SK-MEL-5 (cell line): ENCODE measurements around the gene CDKL5. TPM values are rescaled to one million over a fixed set of nuclear protein-coding genes. Genes with fewer than 3 reads are reported as not detected.
"Not testable (repeated sequence)": the region's sequence is repeated elsewhere in the genome, so short reads cannot be mapped to it uniquely, and the experiment has no call there.

Source experiments
- DNase-seq: peaks from one replicate; pipeline ENCODE4 v3.0.0-alpha.2; 2016; ENCODE audit warnings: low read depth, low spot score
- in situ Hi-C: cut with HindIII; loops from 2 replicates; pipeline ENCODE4 v1.10.0; 2016; ENCODE audit warnings: low sequenced_read_pairs, high pct_unique_total_duplicates, low pct_unique_long_range_greater_than_20kb
- polyA plus RNA-seq, 2 experiments: library from polyadenylated mRNA; depleted of rRNA; stranded (reverse); fragments of >200 nt; gene quantifications; 2 replicates each; pipeline ENCODE4 v1.2.3, GENCODE V29; 2015
- total RNA-seq: library from RNA; depleted of rRNA; stranded (reverse); fragments of >200 nt; shearing (Covaris generic); gene quantifications from 2 replicates; pipeline ENCODE4 v1.2.3, GENCODE V29; 2014; rRNA removed

CDKL5 gene
- 2.9 TPM in 2 replicates for total RNA-seq
- polyA plus RNA-seq (2015; cell fraction: cytosol; rRNA removed) = 1.7 and 2.6 TPM in 2 replicates
- 2.3 and 3.4 TPM in 2 replicates for polyA plus RNA-seq (2015; cell fraction: nucleus; rRNA removed)

DNA sequence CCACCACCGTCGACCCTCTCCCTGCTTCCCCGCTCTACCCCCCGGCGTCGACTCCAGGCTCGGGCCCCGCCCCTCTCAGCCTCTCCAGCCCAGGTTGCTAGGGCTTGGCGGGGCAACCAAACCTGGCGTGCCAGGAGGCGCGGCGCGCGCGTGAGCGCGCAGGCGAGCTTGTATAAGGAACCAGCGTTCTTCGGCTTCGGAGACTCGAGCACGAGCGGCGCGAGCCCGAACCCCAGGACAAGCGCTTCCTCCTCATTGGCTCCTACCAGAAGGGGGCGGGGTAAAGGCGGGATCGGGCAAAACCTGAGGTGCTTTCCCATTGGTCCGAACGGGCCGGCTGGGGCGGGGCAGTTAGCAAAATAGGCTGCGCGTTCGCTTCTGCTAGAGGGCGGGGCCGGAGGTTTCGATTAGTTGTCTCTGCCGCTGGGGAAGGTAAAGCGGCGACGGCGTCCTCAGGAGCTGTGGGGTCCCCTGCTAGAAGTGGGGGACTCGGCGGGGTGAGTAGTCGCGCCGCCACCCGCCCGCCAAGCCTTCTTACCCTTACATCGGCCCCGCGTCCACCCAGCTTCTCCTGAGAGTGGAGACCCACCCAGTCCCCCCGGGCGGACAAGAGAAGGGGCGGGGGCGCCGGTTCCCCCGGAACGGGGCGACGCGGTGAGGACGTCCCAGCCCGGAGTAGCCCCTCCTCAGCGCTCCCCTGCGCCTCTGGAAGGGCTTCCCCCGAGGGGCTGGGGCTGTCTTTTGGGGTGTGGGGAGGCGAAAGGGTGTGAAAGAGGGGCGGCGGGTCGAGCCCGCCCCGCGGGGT lies at the start of gene CDKL5:
TSS of gene CDKL5 (plus strand) at position 410 of the 805 bp plus-strand sequence. CDS start 81,489 bp downstream, outside the sequence.
- in situ Hi-C loops = no loop called here
- DNase-seq = peak; percentile 95

DNA sequence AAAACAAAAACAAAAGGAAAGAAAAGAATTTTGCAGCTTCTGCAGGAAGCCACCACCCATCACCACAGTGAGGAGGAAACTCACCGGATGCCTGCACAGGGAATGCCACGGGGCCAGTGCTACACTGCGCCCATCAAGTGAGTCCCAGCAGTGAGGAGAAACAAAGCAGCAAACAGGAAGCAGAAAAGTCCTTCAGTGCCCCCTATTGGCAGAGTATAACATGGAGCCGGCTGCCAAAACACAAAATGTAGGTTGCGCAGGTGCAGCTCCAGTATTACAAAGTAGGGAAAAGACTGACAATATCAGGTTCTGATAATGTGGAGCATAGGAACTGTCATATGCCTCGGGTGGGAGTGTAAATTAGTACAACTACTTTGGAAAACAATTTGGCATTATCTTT lies 47.6 kb upstream of the CDKL5 start:
- peak; percentile 63 for DNase-seq
- in situ Hi-C loops = no loop called here

DNA sequence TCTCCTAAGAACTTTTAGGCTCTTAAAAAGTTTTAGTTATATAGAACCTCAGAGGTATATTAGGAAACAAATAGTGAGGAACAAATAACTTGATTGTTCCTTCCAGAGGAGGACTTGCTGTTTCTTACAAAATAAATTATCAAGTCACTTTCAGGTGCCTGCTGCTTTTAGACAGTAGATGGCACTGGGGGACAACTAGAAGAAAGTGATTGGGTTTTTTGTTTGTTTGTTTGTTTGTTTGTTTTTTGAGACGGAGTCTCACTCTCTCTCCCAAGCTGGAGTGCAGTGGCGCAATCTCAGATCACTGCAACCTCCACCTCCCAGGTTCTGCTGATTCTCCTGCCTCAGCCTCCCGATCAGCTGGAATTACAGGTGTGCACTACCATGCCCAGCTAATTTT lies 35.4 kb upstream of the CDKL5 start:
- in situ Hi-C loops = no loop called here
- no peak for DNase-seq

DNA sequence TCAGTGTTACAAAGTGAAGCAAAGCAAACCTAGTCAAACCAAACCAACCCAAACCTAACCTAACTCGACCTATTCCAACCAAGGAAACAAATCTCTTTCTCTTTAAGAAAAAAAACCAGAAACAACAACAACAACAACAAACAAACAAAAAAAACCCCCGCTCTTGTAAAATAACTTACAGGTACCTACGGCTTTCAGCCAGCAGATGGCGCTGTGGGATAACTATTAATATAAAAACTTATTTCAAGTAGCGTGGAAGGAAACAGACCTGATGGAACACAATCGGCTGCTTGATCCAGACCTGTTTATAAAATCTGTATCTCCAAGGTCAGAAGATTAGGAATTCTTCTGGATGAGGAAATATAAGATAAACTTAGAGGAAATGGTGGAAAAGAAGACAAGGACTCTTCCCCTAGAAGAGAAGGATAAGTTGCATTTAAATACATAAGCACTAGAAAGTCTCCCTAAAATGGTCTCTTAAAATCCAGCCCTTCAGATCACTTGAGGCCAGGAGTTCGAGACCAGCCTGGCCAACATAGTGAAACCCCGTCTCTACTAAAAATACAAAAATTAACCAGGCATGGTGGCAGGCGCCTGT lies 34.4 kb upstream of the CDKL5 start:
- in situ Hi-C loops = no loop called here
- peak; percentile 54 for DNase-seq

DNA sequence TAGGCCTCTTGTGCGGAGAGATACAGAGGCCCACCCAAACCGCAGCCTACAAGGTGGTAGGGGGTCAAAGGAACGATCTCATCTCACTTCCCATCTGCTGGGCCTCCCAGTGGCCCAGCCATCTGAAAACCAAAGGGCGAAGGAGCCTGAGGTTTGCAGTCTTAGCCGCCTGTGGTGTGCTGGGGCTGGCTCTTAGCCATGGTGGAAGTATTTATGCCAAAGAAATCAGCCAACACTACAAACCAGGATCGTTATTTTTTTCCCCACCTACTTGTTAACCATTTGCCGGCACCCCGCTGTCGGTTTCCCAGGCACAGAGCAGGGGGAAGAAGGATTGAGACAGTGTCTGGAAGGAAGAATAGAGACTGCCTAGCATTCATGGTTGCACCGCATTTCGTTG lies 30.9 kb upstream of the CDKL5 start:
- in situ Hi-C loops = no loop called here
- DNase-seq = no peak

DNA sequence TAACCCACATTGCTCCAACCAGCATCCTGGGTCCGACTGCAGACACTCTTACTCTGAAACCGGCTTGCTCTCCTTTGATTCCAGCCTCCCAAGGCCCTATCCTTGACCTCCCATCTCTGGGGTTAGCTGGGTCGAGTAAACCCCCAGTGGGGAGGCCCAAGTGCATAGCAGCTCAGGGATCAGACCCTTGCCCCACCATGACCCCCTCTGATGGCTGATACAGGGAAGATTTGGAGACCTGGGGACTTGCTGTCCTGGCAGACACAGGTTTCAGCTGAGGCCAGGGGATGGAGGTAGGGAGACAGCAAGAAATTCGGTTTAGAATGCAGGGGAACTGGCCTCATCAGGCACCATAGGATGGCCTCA lies 23.6 kb upstream of the CDKL5 start:
- no peak for DNase-seq
- in situ Hi-C loops = no loop called here

DNA sequence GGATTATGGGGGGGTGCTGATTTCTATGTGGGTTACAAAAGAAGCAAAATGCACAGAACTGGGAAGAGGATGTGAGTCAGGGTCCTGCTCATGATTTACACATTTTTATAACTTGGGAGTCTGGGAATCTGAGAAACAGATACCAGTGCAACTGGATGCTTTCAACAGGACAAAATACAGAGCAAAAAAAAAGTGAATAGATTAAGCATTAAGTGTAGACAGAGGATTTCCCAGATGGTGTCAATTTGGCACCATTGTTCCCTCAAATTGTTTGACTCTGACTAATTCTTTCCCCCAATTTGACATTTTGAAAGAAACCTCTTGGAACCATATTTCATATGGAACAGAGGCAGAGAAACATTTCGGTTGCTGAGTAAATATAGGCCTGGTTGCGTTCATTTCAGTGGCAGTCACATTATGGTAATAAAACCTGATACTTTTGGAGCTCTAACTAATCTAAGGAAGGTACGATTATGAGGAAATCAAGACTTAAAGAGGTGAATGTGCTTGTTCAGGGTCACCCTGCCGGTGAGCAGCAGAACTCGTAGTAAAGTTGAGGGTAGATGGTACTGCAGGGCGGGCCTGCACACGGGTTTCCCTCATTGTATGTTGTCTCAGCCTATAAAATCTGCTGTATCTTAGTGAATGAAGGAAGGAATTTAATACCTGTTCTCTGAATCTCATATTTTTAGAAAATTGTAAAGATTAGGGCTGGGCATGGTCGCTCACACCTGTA lies 18.7 kb upstream of the CDKL5 start:
- in situ Hi-C loops = no loop called here
- no peak for DNase-seq

DNA sequence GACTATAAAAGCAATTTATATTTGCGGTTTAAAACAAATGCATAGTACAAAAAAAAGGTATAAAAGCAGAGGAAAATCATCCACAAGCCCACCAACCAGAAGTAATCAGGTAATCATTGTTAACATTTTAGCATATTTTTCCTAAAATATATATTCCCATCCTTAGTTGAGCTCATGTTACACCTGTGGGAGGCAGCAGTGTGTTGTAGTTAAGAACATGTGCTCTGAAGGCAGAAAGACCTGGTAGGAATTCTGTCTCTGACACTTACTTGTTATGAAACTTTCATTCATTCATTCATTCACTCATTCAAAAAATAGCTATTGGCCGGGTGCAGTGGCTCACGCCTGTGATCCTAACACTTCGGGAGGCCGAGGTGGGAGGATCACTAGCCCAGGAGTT lies 15.4 kb upstream of the CDKL5 start:
- peak; percentile 34 for DNase-seq
- in situ Hi-C loops = no loop called here

DNA sequence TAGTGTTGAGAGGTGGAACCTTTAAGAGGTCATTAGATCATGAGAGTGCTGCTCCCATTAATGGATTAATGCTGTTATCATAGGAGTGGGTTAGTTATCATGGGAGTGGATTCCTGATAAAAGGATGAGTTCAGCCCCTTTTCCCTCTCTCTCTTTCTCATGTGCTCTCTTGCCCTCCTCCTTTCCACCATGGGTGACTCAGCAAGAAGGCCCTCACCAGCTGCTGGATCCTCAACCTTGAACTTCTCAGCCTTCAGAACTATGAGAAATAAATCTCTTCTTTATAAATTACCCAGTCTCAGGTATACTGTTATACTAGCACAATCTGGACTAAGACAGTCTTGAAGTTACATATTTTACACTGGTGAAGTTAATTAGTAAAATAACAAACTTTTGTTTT lies 10.0 kb upstream of the CDKL5 start:
- in situ Hi-C loops = no loop called here
- no peak for DNase-seq

DNA sequence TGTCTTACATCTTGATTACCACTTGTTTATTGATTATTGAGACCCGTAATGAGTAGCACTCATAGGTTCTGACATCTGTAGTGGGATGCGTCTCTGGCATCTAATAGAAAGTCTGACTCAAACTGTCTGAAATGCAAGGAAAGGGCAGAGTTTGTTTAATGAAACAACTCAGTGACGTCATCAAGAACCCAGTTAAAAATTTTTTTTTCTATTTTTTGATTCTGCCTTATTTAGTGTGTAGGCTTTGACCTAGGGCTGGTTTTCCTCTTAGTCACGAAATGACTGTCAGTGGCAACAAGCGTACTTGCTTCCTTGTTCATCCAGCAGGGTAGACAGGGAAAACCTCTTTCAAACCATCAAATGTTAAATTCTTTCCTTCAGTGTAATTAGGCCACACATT lies 3.1 kb upstream of the CDKL5 start:
- no peak for DNase-seq
- in situ Hi-C loops = no loop called here

DNA sequence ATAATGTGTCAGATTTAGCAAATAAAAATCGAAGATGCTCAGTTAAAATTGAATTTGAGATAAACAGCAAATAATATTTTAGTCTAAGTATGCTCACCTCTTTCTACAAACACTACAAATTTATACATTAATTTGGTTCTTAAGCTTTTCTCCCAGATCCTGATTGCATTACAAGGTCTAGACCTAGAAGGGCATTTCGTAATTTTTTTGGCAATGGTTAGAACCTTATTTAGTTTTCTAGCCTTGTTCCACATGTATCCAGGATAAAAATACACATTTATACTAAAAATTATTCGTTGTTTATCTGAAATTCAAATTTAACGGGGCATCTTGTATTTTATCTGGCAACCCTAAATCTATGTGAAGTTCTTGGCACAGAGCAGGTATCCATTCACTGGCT lies 2.5 kb upstream of the CDKL5 start:
- in situ Hi-C loops = no loop called here
- DNase-seq = no peak

DNA sequence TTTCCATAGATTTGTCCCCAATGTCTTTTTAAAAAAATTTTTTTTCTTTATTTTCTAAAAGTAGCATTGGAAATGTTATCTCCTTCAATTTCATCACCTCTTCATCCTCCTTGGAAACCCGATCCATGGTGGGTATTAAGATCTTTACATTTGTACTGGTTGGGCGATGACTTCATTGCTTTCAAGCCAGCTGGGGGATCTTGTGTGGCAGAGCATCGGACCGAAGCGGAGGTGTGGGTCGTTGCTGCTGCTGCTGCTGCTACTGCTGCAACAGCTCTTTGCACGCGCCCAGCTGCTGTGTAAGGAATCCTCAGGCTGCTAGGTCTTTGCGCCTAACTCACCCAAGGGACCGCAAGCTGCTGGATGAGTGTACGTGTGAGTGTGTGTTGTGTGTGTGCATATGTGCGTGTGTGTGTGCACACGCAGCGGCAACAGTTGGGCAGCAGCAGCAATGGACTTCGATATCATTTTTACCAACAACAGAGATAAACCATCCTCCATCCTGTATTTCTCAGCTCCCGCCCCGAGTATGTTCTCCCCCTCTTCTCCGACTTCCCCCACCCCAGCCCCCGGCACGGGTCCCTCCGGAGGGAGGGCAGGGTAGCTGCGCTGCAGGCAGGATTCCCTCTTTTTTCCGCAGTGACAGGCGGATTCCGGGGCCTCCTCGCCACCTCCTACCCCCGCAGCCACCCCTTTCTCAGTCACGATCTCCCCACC lies 768 bp upstream of the CDKL5 start:
- in situ Hi-C loops = no loop called here
- DNase-seq = peak; percentile 15

DNA sequence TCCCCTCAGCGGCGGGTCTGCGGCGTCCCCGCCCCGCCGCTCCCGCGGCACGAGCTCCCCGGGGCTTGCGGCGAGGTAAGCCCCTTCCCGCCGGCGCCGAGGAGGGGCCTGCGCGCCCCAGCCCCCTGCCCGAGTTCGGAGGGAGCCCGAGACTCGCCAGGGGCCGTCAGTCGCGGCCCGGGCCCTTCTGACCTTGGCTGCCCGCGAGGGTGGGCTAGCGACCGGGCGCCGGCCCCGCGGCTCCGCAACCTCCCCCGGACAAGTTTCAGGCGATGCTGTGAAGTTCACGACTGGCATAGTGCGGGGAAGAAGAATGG lies 554 bp downstream of the CDKL5 start:
- in situ Hi-C loops = no loop called here
- DNase-seq = no peak

DNA sequence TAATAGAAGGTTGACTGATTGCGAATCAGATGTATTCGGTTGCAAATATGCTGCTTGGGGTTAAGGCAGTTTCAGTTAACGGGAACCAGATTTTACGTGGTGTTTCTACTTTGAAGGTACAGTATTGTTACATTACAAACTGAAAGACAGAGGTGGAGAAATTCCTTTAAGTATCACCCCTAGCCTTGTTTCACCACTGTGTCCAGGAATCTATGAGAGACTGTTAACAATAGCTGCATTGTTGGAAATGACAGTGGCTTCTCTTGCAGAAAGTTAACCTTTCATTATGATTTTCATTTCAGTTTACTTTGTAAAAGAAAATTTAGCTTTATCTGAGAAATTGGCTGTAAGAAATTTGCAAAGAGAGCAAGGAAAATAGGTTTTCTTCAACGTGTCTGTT lies 2.6 kb downstream of the CDKL5 start:
- in situ Hi-C loops = no loop called here

DNA sequence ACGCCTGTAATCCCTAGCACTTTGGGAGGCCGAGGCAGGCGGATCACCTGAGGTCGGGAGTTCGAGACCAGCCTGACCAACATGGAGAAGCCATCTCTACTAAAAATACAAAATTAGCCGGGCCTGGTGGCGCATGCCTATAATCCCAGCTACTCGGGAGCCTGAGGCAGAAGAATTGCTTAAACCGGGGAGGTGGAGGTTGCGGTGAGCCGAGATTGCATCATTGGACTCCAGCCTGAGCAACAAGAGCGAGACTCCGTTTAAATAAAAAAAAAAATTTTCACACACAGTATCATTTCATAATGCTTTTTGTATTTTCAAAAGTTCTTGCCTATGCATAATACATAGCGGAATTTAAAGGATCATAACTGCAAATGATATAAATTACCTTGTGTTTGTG lies 7.9 kb downstream of the CDKL5 start:
- DNase-seq, in situ Hi-C loops: not testable (repeated sequence)

More for the DNA sequence above, 2.6 kb downstream of the CDKL5 start:
- DNase-seq = peak; percentile 24

DNA sequence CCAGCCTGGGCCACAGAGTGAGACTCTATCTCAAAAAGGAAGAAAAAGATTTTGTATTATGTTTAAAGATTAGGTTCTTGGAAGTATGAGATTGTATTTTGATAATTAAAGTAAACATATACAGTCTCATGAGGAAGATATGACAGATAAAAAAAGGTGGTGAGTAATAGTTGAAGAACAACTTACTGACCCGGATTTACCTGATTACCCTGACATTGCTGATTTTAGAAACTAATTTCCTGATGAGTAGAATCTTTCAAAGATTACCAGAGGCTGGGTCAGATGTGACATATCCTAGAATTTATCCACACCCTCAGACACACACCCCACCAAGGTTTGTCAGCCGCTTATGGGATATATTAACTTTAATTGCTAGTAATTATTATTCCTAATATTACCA lies 9.5 kb downstream of the CDKL5 start:
- in situ Hi-C loops = no loop called here
- DNase-seq = no peak

DNA sequence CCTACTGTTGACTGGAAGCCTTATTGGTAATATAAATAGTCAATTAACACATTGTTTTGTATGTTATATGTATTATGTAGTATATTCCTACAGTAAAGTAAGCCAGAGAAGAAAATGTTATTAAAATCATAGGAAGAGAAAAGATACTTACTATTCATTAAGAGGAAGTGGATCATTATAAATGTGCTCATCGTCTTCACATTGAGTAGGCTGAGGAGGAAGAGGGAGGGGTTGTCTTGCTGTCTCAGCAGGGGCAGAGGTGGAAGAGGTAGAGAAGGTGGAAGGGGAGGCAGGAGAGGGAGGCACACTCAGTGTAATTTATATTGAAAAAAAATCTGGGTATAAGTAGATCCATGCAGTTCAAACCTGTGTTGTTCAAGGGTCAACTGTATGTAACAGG lies 10.6 kb downstream of the CDKL5 start:
- no peak for DNase-seq
- in situ Hi-C loops = no loop called here

DNA sequence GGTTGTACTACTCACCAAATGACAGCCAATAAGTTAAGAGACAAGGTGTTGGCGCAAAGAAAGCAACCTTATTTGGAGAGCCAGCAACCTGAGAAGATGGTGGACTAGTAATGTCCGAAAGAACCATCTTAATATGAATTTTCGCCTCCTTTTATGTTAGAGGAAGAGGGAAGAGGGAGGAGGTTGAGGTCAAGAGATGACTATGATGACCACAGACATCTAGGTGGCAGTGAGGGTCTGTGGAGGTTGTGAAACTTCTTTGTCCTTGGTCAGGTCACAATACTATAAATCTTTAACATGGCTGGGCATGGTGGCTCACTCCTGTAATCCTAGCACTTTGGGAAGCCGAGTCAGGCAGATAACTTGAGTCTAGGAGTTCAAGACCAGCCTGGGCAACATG lies 15.4 kb downstream of the CDKL5 start:
- in situ Hi-C loops = no loop called here
- no peak for DNase-seq
